Heart left ventricle (tissue), 16 donors: ENCODE measurements around the gene IDH3G. TPM values are rescaled to one million over a fixed set of nuclear protein-coding genes. Genes with fewer than 3 reads are reported as not detected.
A peak's percentile ranks its signal among the peaks of the same experiment; 100 is the strongest.

Source experiments
- ATAC-seq, 4 donors: fragments of 200-7000 bp; cut with Tn5 transposase; one replicate each; pipeline ENCODE4 v1.9.1; 2020 to 2022; ENCODE audit warnings: moderate library complexity in 4 of 4, mild to moderate bottlenecking in 3 of 4, moderate number of reproducible peaks in 1 of 4
- DNase-seq, 5 donors: peaks; one replicate each; pipeline ENCODE4 v3.0.0-alpha.2; 2020
- H3K27ac ChIP-seq, 12 donors: fragments of 200-600 bp; sonication (generic) in 4 of 12; one replicate each; pipeline versions ENCODE4 v1.5.0 to v1.8.0; 2016 to 2022; ENCODE audit warnings: mild to moderate bottlenecking in 2 of 12
- H3K27me3 ChIP-seq, 9 donors: fragments of 200-600 bp; sonication (generic) in 2 of 9; one replicate each; pipeline versions ENCODE4 v1.5.1 to v1.8.0; 2016 to 2022; ENCODE audit warnings: mild to moderate bottlenecking in 3 of 9
- H3K36me3 ChIP-seq, 9 donors: fragments of 200-600 bp; sonication (generic) in 2 of 9; one replicate each; pipeline versions ENCODE4 v1.5.0 to v1.8.0; 2018 to 2022; ENCODE audit warnings: mild to moderate bottlenecking in 2 of 9
- H3K4me1 ChIP-seq, 12 donors: fragments of 200-600 bp; sonication (generic) in 4 of 12; one replicate each; pipeline versions ENCODE4 v1.5.0 to v1.8.0; 2016 to 2022; ENCODE audit warnings: mild to moderate bottlenecking in 3 of 12
- H3K4me3 ChIP-seq, 12 donors: fragments of 200-600 bp; sonication (generic) in 4 of 12; one replicate each; pipeline versions ENCODE4 v1.5.0 to v1.8.0; 2017 to 2022; ENCODE audit warnings: mild to moderate bottlenecking in 9 of 12, moderate library complexity in 4 of 12
- H3K9me3 ChIP-seq, 12 donors: fragments of 200-600 bp; sonication (generic) in 4 of 12; one replicate each; pipeline versions ENCODE4 v1.5.0 to v1.8.0; 2016 to 2022; ENCODE audit warnings: mild to moderate bottlenecking in 1 of 12
- POLR2A ChIP-seq, 2 donors: fragments of 450-650 bp; IDR thresholded peaks; one replicate each; pipeline ENCODE4 v1.6.1; 2017; ENCODE audit warnings: antibody characterized with exemption in 2 of 2, mild to moderate bottlenecking in 2 of 2, moderate library complexity in 2 of 2
- WGBS, 4 donors: extraction: QIAGEN DNeasy Blood & Tissue Kit in 2 of 4; methylation state at CpG; one replicate each; pipeline versions ENCODE4 v1.1.5 to v1.1.7; 2013 to 2018; 5-methylcytosine and 5-hydroxymethylcytosine counted together
- intact Hi-C, 10 donors: fragments of 100-400 bp; cut with DNase I; formaldehyde crosslinking; loops; one replicate each; pipeline versions ENCODE4 v1.11.1 to v1.14.2; 2022
- polyA plus RNA-seq, 2 donors: library from polyadenylated mRNA; stranded (reverse); fragments of 200-250 nt; gene quantifications; one replicate each; pipeline ENCODE4 v1.2.3, GENCODE V29; 2013
- total RNA-seq, 9 donors: library from RNA; depleted of rRNA in 2 of 9; stranded (reverse); fragments of >200 nt in 2 of 9; fragmentation: NEBNext Ultra II Directional in 3 of 9; extraction: Animal tissue kit (Norgen Biotek cat#: 25700) in 3 of 9; gene quantifications; one replicate each; pipeline versions ENCODE4 v1.1.0 to v1.2.4, GENCODE V29; 2016 to 2023
- TF ChIP-seq, protein P1 (sequence below), 12 donors: fragments of 200-600 bp; sonication (generic) in 4 of 12; IDR thresholded peaks; one replicate each; pipeline versions ENCODE4 v1.5.0 to v1.8.0; 2018 to 2022; ENCODE audit warnings: antibody characterized with exemption in 12 of 12, mild to moderate bottlenecking in 5 of 12
- donor health status: ischemic (EF 13 %, LVEDD 7.1; RV severe dilation, severe dysfunction).
- donor health status: healthy with polysubstance abuse.
- donor health status: DM: no; HTN: yes; CAD: no.
- donor health status: DM: no; HTN: no; CAD: no.
- donor health status: ischemic (EF 25% LVEDD 6.9; RV normal size, moderate dysfunction).
- donor health status: ischemic (EF 25% LVEDD 5.7; RV mildly dilated, moderate dysfunction).
- donor health status: healthy.
- donor health status: DM: yes; HTN: yes; CAD: no.
- donor health status: ischemic (EF 35%, LVEDD 5.7; RV mildly dilated, moderate dysfunction).
- donor health status: nonischemic (EF 11% LVEDD 7.7; RV severe dilation, severe dysfunction).
- donor health status: DM: yes; HTN: yes; CAD: no.
- donor health status: PGD.
- donor health status: ischemic (EF 29% LVEDD 5.4; RV normal size, mild dysfunction).
- donor health status: nonischemic (EF 23%, LVEDD 6.1; RV moderate dilation, normal function).

IDH3G gene
- total and polyA plus RNA-seq, 11 donors: 58.1 to 162 (median 71.4) TPM

DNA sequence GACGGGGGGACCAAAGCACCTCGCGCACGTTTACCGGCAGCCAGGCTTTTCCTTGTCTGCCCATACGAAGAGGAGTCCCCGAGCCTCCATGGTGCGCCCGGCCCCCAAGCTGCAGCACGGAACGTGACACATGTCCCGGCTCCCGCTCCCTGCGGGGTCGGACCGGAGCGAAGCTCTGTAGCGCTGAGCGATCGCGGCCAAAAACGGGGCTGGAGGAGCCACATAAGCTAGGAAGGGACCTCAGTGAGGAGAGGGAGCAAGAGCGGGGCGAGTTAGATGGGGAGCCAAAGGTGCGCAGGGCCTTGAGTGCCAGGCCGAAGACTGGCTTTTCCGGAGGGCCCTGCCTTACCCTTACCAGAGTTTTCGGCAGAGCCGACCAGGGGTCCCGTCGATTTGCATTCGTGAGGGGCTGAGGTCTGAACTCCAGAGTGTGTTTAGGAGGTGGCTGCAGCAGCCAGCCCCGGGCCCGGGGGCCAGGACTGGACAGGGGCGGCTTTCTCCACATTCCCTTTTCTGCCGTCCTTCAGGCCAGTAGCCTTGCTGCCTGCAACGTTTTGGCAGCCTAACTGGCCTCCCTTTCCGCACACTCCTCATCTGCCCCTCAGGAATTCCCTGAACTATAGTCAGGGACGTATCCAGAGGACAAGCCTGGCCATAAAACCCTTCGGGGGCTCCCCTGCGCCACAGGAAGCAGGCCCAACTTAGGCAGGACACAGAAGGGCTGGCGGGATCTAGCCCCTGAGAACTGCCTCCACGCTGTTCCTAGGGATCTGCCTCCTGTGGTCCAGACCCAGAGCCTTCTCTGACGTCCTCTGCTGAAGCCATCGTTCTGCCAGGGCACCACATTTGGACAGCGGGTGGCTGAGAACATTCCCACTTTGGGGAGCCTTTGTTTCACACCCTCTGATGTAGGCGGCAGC, 982 bp upstream of the IDH3G start:
- H3K36me3 ChIP-seq: peaks cover 0 to 25% (median 10%) of the 10 kb centered on the region in 9 donors
- ATAC-seq (peak in 2 of 4 donors; percentile 1), DNase-seq (no peak)
- peaks cover 0 to 4% (median 0%) of the 10 kb centered on the region in 9 donors for H3K27me3 ChIP-seq
- TF ChIP-seq, protein P1, sequence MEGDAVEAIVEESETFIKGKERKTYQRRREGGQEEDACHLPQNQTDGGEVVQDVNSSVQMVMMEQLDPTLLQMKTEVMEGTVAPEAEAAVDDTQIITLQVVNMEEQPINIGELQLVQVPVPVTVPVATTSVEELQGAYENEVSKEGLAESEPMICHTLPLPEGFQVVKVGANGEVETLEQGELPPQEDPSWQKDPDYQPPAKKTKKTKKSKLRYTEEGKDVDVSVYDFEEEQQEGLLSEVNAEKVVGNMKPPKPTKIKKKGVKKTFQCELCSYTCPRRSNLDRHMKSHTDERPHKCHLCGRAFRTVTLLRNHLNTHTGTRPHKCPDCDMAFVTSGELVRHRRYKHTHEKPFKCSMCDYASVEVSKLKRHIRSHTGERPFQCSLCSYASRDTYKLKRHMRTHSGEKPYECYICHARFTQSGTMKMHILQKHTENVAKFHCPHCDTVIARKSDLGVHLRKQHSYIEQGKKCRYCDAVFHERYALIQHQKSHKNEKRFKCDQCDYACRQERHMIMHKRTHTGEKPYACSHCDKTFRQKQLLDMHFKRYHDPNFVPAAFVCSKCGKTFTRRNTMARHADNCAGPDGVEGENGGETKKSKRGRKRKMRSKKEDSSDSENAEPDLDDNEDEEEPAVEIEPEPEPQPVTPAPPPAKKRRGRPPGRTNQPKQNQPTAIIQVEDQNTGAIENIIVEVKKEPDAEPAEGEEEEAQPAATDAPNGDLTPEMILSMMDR (IDR thresholded peaks at IDR 0.05): no peak
- TF ChIP-seq POLR2A (IDR thresholded peaks at IDR 0.05): no peak
- intact Hi-C loops: loop anchor here in 3 of 10 donors (5.0 to 10.0 kb wide), 2 partner anchors 130 to 132 kb away; partner anchors contain the start of gene ARHGAP4 (in 3 of the 3)
- H3K27ac ChIP-seq: peak overlapping the region in 11 of 12 donors; percentile 85 to 98 (median 96)
- peaks cover 0 to 36% (median 0%) of the 10 kb centered on the region in 12 donors for H3K9me3 ChIP-seq
- H3K4me3 ChIP-seq: peak overlapping the region; percentile 46 to 91 (median 74)
- peaks cover 0 to 37% (median 20%) of the 10 kb centered on the region in 12 donors for H3K4me1 ChIP-seq
- 5 to 45% (median 22%) methylated on average over 34 to 47 of the region's 47 CpGs for WGBS, 4 donors

DNA sequence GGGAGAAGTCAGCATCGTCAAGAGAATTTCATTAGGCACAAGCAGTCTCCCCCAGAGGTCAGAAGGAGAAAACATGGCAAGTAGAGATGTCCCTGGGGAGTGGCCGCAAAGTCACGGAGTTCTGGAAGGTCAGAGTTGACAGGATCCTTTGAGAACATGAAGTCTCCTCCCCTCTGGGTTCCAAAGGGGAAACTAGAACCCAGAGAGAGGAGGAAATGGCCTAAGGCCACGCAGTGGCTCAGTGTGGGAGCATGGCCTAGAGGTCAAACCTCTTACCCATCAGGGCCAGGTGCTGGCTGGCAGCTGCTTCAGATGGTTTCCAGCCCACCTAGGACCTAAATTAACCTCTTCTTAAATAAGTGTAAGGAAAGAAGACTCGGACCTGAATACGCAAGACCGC, 884 bp downstream of the IDH3G start:
- intact Hi-C loops: loop anchor here in 3 of 10 donors (5.0 to 10.0 kb wide), 2 partner anchors 132 to 134 kb away; partner anchors contain the start of gene ARHGAP4 (in 3 of the 3)
- H3K4me3 ChIP-seq: peak overlapping the region; percentile 46 to 91 (median 74)
- peaks cover 0 to 36% (median 0%) of the 10 kb centered on the region in 12 donors for H3K9me3 ChIP-seq
- peaks cover 0 to 32% (median 21%) of the 10 kb centered on the region in 9 donors for H3K36me3 ChIP-seq
- H3K27ac ChIP-seq: peak overlapping the region; percentile 86 to 99 (median 96)
- ATAC-seq: peak in 1 of 4 donors; percentile 6
- H3K4me1 ChIP-seq: peaks cover 0 to 37% (median 20%) of the 10 kb centered on the region in 12 donors
- peaks cover 0 to 4% (median 0%) of the 10 kb centered on the region in 9 donors for H3K27me3 ChIP-seq
- TF ChIP-seq, protein P1 (IDR thresholded peaks at IDR 0.05): no peak
- no peak for TF ChIP-seq POLR2A (IDR thresholded peaks at IDR 0.05)
- no peak for DNase-seq
- 4 to 46% (median 26%) methylated on average over 7 of the region's 7 CpGs for WGBS, 4 donors

DNA sequence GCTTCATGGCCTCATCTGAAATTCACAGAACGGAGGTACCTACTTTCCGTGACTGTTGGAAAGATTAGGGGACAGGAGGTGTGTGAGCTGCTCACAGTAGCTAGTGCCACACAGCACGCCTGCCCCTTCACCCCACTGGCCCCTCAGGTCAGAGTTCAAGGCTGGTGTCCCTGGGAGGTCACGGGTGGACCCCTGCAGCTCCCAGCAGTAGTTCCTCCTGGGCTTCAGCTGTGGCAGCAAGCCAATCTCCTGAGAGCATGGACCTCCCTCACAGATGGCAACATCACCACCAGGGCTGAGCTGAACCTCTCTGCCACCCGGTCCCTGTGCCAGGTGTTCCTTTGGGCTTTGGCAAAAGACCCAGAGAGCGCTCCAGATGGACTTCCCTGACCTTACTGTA, 1.8 kb downstream of the IDH3G start:
- WGBS, 4 donors: 73 to 90% (median 81%) methylated on average over 4 to 6 of the region's 6 CpGs
- H3K4me1 ChIP-seq: peaks cover 0 to 37% (median 20%) of the 10 kb centered on the region in 12 donors
- peaks cover 0 to 34% (median 23%) of the 10 kb centered on the region in 9 donors for H3K36me3 ChIP-seq
- intact Hi-C loops: loop anchor here in 3 of 10 donors (5.0 to 10.0 kb wide), 2 partner anchors 132 to 135 kb away; partner anchors contain the start of gene ARHGAP4 (in 3 of the 3)
- ATAC-seq (no peak), DNase-seq (no peak)
- peaks cover 0 to 4% (median 0%) of the 10 kb centered on the region in 9 donors for H3K27me3 ChIP-seq
- no peak for TF ChIP-seq POLR2A (IDR thresholded peaks at IDR 0.05)
- TF ChIP-seq, protein P1 (IDR thresholded peaks at IDR 0.05): no peak
- H3K4me3 ChIP-seq: peak overlapping the region in 3 of 12 donors; percentile 69 to 91 (median 74)
- no peak overlapping the region for H3K27ac ChIP-seq
- peaks cover 0 to 29% (median 0%) of the 10 kb centered on the region in 12 donors for H3K9me3 ChIP-seq
